ENCODE results near the gene GABRR3.

DNA sequence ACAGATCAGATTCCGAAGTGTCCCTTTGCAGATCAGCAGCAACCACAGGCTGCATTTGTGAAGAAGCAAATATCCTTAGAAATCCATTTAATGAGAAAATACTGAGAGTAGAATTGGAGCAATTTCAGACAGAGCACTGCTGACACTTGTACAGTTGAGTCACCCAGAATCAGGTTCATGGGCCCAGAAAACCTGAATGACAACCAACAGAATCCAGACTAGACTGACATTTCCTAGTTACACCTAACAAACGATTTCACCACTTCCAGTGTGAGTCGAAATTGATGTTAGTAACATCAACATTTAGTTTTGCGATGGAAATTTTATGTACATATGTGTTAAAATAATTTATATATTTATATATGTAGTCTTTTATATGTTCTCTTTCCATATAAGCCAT is 16.8 kb downstream of the GABRR3 start:
- no peak for TF ChIP-seq YY1 (IDR thresholded peaks at IDR 0.05; ENCODE audit: insufficient read depth, insufficient read length)
- no peak for TF ChIP-seq SUZ12 (IDR thresholded peaks at IDR 0.05; ENCODE audit: extremely low read depth, insufficient read depth, insufficient read length)
- no peak for TF ChIP-seq ZNF274 (IDR thresholded peaks at IDR 0.05; ENCODE audit: low read depth, low read length)
